Stimulated activated naive B cell treated with anti-CD40 and anti-IgM and Interleukin-4, amounts not matched to agents 10 μg/mL and 1 μg/mL and 100 μg/mL, for 72 hours (primary cell): ENCODE data around the gene SH3BP5L.
A peak's percentile ranks its signal among the peaks of the same experiment; 100 is the strongest.
"Not testable (repeated sequence)": the region's sequence is repeated elsewhere in the genome, so short reads cannot be mapped to it uniquely, and the experiment has no call there.

Source experiments
- ATAC-seq, 2 donors: fragments of 150-1000 bp; cut with Tn5 transposase; replicated peaks; 2 replicates each; pipeline ENCODE4 v1.10.0; 2021; ENCODE audit warnings: moderate library complexity in 1 of 2
- DNase-seq: peaks from one replicate; pipeline ENCODE4 v3.0.0; 2021
- H3K27ac Mint-ChIP-seq: one replicate; pipeline ENCODE4 v1.8.0; 2022; ENCODE audit warnings: mild to moderate bottlenecking, mixed read lengths
- H3K27me3 Mint-ChIP-seq, 2 donors: one replicate each; pipeline ENCODE4 v1.8.0; 2022; ENCODE audit warnings: mixed read lengths in 2 of 2
- H3K36me3 Mint-ChIP-seq, 2 donors: one replicate each; pipeline ENCODE4 v1.8.0; 2022; ENCODE audit warnings: mixed read lengths in 2 of 2, mild to moderate bottlenecking in 1 of 2
- H3K4me1 Mint-ChIP-seq, 2 donors: one replicate each; pipeline ENCODE4 v1.8.0; 2022; ENCODE audit warnings: mixed read lengths in 2 of 2, mild to moderate bottlenecking in 1 of 2
- H3K4me3 Mint-ChIP-seq, 2 donors: one replicate each; pipeline ENCODE4 v1.8.0; 2022; ENCODE audit warnings: mild to moderate bottlenecking in 2 of 2, mixed read lengths in 2 of 2, moderate library complexity in 1 of 2
- H3K9me3 Mint-ChIP-seq, 2 donors: one replicate each; pipeline ENCODE4 v1.8.0; 2022; ENCODE audit warnings: mixed read lengths in 2 of 2, mild to moderate bottlenecking in 1 of 2

The SH3BP5L gene

GRCh38 chr1:248815407-248816034, 10.2 kb downstream of the SH3BP5L start:
- no peak for ATAC-seq
- peaks cover 38 to 58% of the 10 kb centered on the region in 2 donors for H3K4me1 Mint-ChIP-seq
- H3K27ac Mint-ChIP-seq, result no peak overlapping the region
- H3K36me3 Mint-ChIP-seq, result peaks cover 63 to 79% of the 10 kb centered on the region in 2 donors
- no peaks in the 10 kb centered on the region for H3K9me3 Mint-ChIP-seq
- no peak overlapping the region for H3K4me3 Mint-ChIP-seq
- no peak for DNase-seq
- H3K27me3 Mint-ChIP-seq, result no peaks in the 10 kb centered on the region

GRCh38 chr1:248814351-248814750, 11.4 kb downstream of the SH3BP5L start:
- Mint-ChIP-seq H3K9me3 (no peaks in the 10 kb centered on the region), H3K4me3 (no peak overlapping the region), H3K4me1 (peaks cover 33 to 49% of the 10 kb centered on the region in 2 donors), H3K27ac (no peak overlapping the region), H3K27me3 (no peaks in the 10 kb centered on the region), H3K36me3 (peaks cover 56 to 80% of the 10 kb centered on the region in 2 donors)
- no peak for ATAC-seq
- DNase-seq, result no peak

- H3K4me3 Mint-ChIP-seq, result no peak overlapping the region
- ATAC-seq (no peak), DNase-seq (no peak)
- no peaks in the 10 kb centered on the region for H3K9me3 Mint-ChIP-seq
- H3K27me3 Mint-ChIP-seq, result no peaks in the 10 kb centered on the region
- H3K36me3 Mint-ChIP-seq, result peaks cover 53 to 74% of the 10 kb centered on the region in 2 donors
- no peak overlapping the region for H3K27ac Mint-ChIP-seq
- H3K4me1 Mint-ChIP-seq, result peaks cover 29 to 41% of the 10 kb centered on the region in 2 donors
These were observed 12.2 kb downstream of the SH3BP5L start for GRCh38 chr1:248813546-248813945.

- Mint-ChIP-seq H3K4me1 (peaks cover 25 to 35% of the 10 kb centered on the region in 2 donors), H3K36me3 (peaks cover 53 to 67% of the 10 kb centered on the region in 2 donors), H3K27ac (peak overlapping the region; percentile 57), H3K9me3 (no peaks in the 10 kb centered on the region), H3K4me3 (no peak overlapping the region), H3K27me3 (no peaks in the 10 kb centered on the region)
- no peak for ATAC-seq
- DNase-seq, result no peak
These were observed 12.8 kb downstream of the SH3BP5L start for GRCh38 chr1:248812736-248813425.

- Mint-ChIP-seq H3K4me3 (peak overlapping the region in 1 of 2 donors; percentile 44), H3K27me3 (no peaks in the 10 kb centered on the region), H3K27ac (peak overlapping the region; percentile 81), H3K36me3 (peaks cover 50 to 65% of the 10 kb centered on the region in 2 donors), H3K9me3 (no peaks in the 10 kb centered on the region), H3K4me1 (peaks cover 24 to 31% of the 10 kb centered on the region in 2 donors)
- no peak for DNase-seq
- no peak for ATAC-seq
These were observed 13.9 kb downstream of the SH3BP5L start for GRCh38 chr1:248811514-248812490.

- Mint-ChIP-seq H3K27me3 (no peaks in the 10 kb centered on the region), H3K4me1 (peaks cover 27 to 32% of the 10 kb centered on the region in 2 donors), H3K9me3 (no peaks in the 10 kb centered on the region), H3K4me3 (no peak overlapping the region), H3K36me3 (peaks cover 42 to 56% of the 10 kb centered on the region in 2 donors), H3K27ac (peak overlapping the region; percentile 81)
- no peak for ATAC-seq
- DNase-seq, result no peak
These were observed 14.8 kb downstream of the SH3BP5L start for GRCh38 chr1:248810727-248811513.

GRCh38 chr1:248810000-248810726, 15.6 kb downstream of the SH3BP5L start:
- Mint-ChIP-seq H3K27me3 (no peaks in the 10 kb centered on the region), H3K27ac (peak overlapping the region; percentile 52), H3K9me3 (no peaks in the 10 kb centered on the region), H3K4me3 (no peak overlapping the region), H3K4me1 (peaks cover 34 to 35% of the 10 kb centered on the region in 2 donors), H3K36me3 (peaks cover 36 to 50% of the 10 kb centered on the region in 2 donors)
- DNase-seq, result no peak
- no peak for ATAC-seq

GRCh38 chr1:248808876-248809275, 16.8 kb downstream of the SH3BP5L start:
- no peak for ATAC-seq
- Mint-ChIP-seq H3K4me1 (peaks cover 42 to 48% of the 10 kb centered on the region in 2 donors), H3K9me3 (no peaks in the 10 kb centered on the region), H3K36me3 (peaks cover 29 to 43% of the 10 kb centered on the region in 2 donors), H3K27ac (no peak overlapping the region), H3K4me3 (no peak overlapping the region), H3K27me3 (no peaks in the 10 kb centered on the region)
- no peak for DNase-seq

GRCh38 chr1:248807067-248807737, 18.5 kb downstream of the SH3BP5L start:
- no peaks in the 10 kb centered on the region for H3K27me3 Mint-ChIP-seq
- H3K9me3 Mint-ChIP-seq, result peaks cover 0 to 7% of the 10 kb centered on the region in 2 donors
- H3K36me3 Mint-ChIP-seq, result peaks cover 17 to 34% of the 10 kb centered on the region in 2 donors
- peak; percentile 67 to 74 for ATAC-seq
- peak; percentile 48 for DNase-seq
- peaks cover 38 to 52% of the 10 kb centered on the region in 2 donors for H3K4me1 Mint-ChIP-seq
- no peak overlapping the region for H3K4me3 Mint-ChIP-seq
- H3K27ac Mint-ChIP-seq, result no peak overlapping the region

GRCh38 chr1:248805876-248806275, 19.8 kb downstream of the SH3BP5L start:
- ATAC-seq (no peak), DNase-seq (no peak)
- H3K4me3 Mint-ChIP-seq, result no peak overlapping the region
- no peaks in the 10 kb centered on the region for H3K27me3 Mint-ChIP-seq
- peaks cover 0 to 9% of the 10 kb centered on the region in 2 donors for H3K9me3 Mint-ChIP-seq
- peaks cover 8 to 25% of the 10 kb centered on the region in 2 donors for H3K36me3 Mint-ChIP-seq
- peak overlapping the region; percentile 67 for H3K27ac Mint-ChIP-seq
- peaks cover 37 to 44% of the 10 kb centered on the region in 2 donors for H3K4me1 Mint-ChIP-seq

GRCh38 chr1:248804771-248805681, 20.7 kb downstream of the SH3BP5L start:
- Mint-ChIP-seq H3K27ac (peak overlapping the region; percentile 72), H3K4me1 (peaks cover 37 to 47% of the 10 kb centered on the region in 2 donors), H3K4me3 (peak overlapping the region; percentile 78 to 79), H3K36me3 (peaks cover 9 to 19% of the 10 kb centered on the region in 2 donors), H3K9me3 (peaks cover 0 to 9% of the 10 kb centered on the region in 2 donors), H3K27me3 (no peaks in the 10 kb centered on the region)
- DNase-seq (peak; percentile 42), ATAC-seq (peak; percentile 96)

- peaks cover 6 to 17% of the 10 kb centered on the region in 2 donors for H3K36me3 Mint-ChIP-seq
- peaks cover 0 to 10% of the 10 kb centered on the region in 2 donors for H3K9me3 Mint-ChIP-seq
- peak overlapping the region; percentile 39 for H3K27ac Mint-ChIP-seq
- peaks cover 37 to 47% of the 10 kb centered on the region in 2 donors for H3K4me1 Mint-ChIP-seq
- DNase-seq, ATAC-seq, H3K4me3 Mint-ChIP-seq, H3K27me3 Mint-ChIP-seq: not testable (repeated sequence)
These were observed 22.2 kb downstream of the SH3BP5L start for GRCh38 chr1:248803501-248803900.
